SK-N-SH treated with all-trans-retinoic acid at 6 μM for 48 hours (cell line): ENCODE data around the gene AMOTL1.

Source experiments
- ARNTL ChIP-seq: fragments of 450-650 bp; formaldehyde crosslinking; IDR thresholded peaks from 2 replicates; pipeline ENCODE4 v1.5.0; 2020; ENCODE audit warnings: low read depth, mild to moderate bottlenecking, moderate library complexity, borderline replicate concordance
- CSDC2 ChIP-seq: fragments of 250-450 bp; sonication (Bioruptor Pico); IDR thresholded peaks from 2 replicates; pipeline ENCODE4 v1.5.0; 2020; ENCODE audit warnings: mild to moderate bottlenecking, moderate library complexity
- ESRRG ChIP-seq: fragments of 250-450 bp; sonication (Bioruptor Pico); IDR thresholded peaks from 2 replicates; pipeline ENCODE4 v1.6.1; 2021; ENCODE audit warnings: mild to moderate bottlenecking
- OSR1 ChIP-seq: fragments of 250-450 bp; sonication (Bioruptor Pico); IDR thresholded peaks from 2 replicates; pipeline ENCODE4 v1.8.0; 2022; ENCODE audit warnings: moderate library complexity, mild to moderate bottlenecking, inconsistent platforms
- RARB ChIP-seq: fragments of 250-450 bp; sonication (Bioruptor Pico); IDR thresholded peaks from 2 replicates; pipeline ENCODE4 v1.8.0; 2021; ENCODE audit warnings: mild to moderate bottlenecking, moderate library complexity
- TCF4 ChIP-seq: fragments of 250-450 bp; sonication (Bioruptor Pico); IDR thresholded peaks from 2 replicates; pipeline ENCODE4 v1.8.0; 2021; ENCODE audit warnings: mild to moderate bottlenecking, moderate library complexity, borderline replicate concordance
- ZC3H10 ChIP-seq: fragments of 250-450 bp; sonication (Bioruptor Pico); IDR thresholded peaks from 2 replicates; pipeline ENCODE4 v1.5.1; 2021; ENCODE audit warnings: mild to moderate bottlenecking, moderate library complexity
- ZFP3 ChIP-seq: fragments of 250-450 bp; sonication (Bioruptor Pico); IDR thresholded peaks from 2 replicates; pipeline ENCODE4 v1.5.0; 2020; ENCODE audit warnings: mild to moderate bottlenecking, moderate library complexity
- ZFP30 ChIP-seq: fragments of 450-650 bp; formaldehyde crosslinking; IDR thresholded peaks from 2 replicates; pipeline ENCODE4 v1.5.0; 2022; ENCODE audit warnings: mild to moderate bottlenecking, moderate library complexity
- ZNF565 ChIP-seq: fragments of 450-650 bp; formaldehyde crosslinking; conservative IDR thresholded peaks from 2 replicates; pipeline ENCODE4 v1.5.0; 2020; ENCODE audit warnings: low read depth, mild to moderate bottlenecking, moderate library complexity
- TF ChIP-seq, protein P1 (sequence below): fragments of 250-450 bp; sonication (Bioruptor Pico); IDR thresholded peaks from 2 replicates; pipeline ENCODE4 v1.8.0; 2020; ENCODE audit warnings: mild to moderate bottlenecking, moderate library complexity, borderline replicate concordance
- TF ChIP-seq, protein P2 (sequence below): fragments of 250-450 bp; sonication (Bioruptor Pico); IDR thresholded peaks from 2 replicates; pipeline ENCODE4 v1.8.0; 2021; ENCODE audit warnings: low read depth, mild to moderate bottlenecking, moderate library complexity, borderline replicate concordance

DNA sequence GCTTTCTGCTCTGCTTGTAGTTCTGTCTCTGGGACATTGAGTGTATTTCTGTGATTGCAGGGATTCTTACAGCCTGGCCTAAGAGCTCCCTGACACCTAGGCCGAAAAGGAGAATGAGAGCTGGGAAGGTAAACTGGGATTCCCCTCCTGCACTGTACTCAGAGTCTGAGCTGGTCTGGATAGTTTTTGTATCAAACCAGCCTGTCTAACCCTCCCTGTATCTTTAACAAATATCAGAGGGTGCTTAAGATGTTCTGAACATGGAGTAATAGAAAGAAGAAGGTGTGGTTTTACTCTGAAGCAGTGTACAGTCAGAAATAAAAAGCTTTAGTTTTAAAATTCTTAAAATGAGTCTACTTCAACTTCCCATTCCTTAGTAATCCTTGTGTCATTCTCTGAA is 57.3 kb downstream of the AMOTL1 start:
- no peak for TF ChIP-seq RARB (CRISPR knock-in tag)
- no peak for TF ChIP-seq ESRRG (CRISPR knock-in tag)
- no peak for TF ChIP-seq ARNTL (CRISPR knock-in tag)
- no peak for TF ChIP-seq ZFP3 (CRISPR knock-in tag)
- TF ChIP-seq, protein P1, sequence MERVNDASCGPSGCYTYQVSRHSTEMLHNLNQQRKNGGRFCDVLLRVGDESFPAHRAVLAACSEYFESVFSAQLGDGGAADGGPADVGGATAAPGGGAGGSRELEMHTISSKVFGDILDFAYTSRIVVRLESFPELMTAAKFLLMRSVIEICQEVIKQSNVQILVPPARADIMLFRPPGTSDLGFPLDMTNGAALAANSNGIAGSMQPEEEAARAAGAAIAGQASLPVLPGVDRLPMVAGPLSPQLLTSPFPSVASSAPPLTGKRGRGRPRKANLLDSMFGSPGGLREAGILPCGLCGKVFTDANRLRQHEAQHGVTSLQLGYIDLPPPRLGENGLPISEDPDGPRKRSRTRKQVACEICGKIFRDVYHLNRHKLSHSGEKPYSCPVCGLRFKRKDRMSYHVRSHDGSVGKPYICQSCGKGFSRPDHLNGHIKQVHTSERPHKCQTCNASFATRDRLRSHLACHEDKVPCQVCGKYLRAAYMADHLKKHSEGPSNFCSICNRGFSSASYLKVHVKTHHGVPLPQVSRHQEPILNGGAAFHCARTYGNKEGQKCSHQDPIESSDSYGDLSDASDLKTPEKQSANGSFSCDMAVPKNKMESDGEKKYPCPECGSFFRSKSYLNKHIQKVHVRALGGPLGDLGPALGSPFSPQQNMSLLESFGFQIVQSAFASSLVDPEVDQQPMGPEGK (CRISPR knock-in tag) = no peak
- TF ChIP-seq, protein P2, sequence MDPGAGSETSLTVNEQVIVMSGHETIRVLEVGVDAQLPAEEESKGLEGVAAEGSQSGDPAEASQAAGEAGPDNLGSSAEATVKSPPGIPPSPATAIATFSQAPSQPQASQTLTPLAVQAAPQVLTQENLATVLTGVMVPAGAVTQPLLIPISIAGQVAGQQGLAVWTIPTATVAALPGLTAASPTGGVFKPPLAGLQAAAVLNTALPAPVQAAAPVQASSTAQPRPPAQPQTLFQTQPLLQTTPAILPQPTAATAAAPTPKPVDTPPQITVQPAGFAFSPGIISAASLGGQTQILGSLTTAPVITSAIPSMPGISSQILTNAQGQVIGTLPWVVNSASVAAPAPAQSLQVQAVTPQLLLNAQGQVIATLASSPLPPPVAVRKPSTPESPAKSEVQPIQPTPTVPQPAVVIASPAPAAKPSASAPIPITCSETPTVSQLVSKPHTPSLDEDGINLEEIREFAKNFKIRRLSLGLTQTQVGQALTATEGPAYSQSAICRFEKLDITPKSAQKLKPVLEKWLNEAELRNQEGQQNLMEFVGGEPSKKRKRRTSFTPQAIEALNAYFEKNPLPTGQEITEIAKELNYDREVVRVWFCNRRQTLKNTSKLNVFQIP (CRISPR knock-in tag) = no peak
- TF ChIP-seq TCF4 (CRISPR knock-in tag) = no peak
- TF ChIP-seq ZNF565 (CRISPR knock-in tag) = no peak
- no peak for TF ChIP-seq ZFP30 (CRISPR knock-in tag)
- TF ChIP-seq ZC3H10 = no peak
- no peak for TF ChIP-seq CSDC2 (CRISPR knock-in tag)
- no peak for TF ChIP-seq OSR1 (CRISPR knock-in tag)
